GM12878 (cell line): Measurements from ENCODE around the gene PTP4A1.

Experiments
- KDM1A ChIP-seq: fragments of 200-600 bp; sonication (generic); IDR thresholded peaks from 2 replicates; pipeline ENCODE4 v1.6.1; 2016; ENCODE audit warnings: borderline replicate concordance
- POLR2AphosphoS5 ChIP-seq: IDR thresholded peaks from 2 replicates; pipeline ENCODE4 v1.6.1; 2011; ENCODE audit warnings: mild to moderate bottlenecking, low read length, inconsistent platforms

DNA sequence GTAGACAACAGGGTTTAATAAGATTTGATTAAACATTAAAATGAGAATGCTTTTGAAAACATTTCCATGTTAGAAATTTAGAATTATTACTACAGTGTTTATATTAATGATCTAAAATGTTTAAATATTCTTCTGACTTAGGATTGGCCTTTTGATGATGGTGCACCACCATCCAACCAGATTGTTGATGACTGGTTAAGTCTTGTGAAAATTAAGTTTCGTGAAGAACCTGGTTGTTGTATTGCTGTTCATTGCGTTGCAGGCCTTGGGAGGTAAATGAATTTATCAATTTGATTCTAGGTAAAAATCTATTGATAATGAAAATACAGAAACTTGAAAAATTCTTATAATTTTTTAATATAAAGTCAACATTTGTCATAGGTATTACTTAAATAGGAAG lies 6.5 kb downstream of the PTP4A1 start:
- TF ChIP-seq KDM1A (no peak), POLR2AphosphoS5 (no peak)
